Ammon's horn (tissue), 1 donor: ENCODE data around the gene SORBS2.

ENCODE experiments used
- DNase-seq: peaks from one replicate; pipeline ENCODE4 v3.0.0-alpha.2; 2016; ENCODE audit warnings: low spot score

Gene SORBS2

GRCh38 chr4:185805262-185805802, 6.7 kb downstream of the SORBS2 start:
- no peak for DNase-seq

GRCh38 chr4:185803022-185803421, 9.0 kb downstream of the SORBS2 start:
- no peak for DNase-seq

- DNase-seq: no peak
Measured at GRCh38 chr4:185801471-185801870, 10.5 kb downstream of the SORBS2 start.

DNA sequence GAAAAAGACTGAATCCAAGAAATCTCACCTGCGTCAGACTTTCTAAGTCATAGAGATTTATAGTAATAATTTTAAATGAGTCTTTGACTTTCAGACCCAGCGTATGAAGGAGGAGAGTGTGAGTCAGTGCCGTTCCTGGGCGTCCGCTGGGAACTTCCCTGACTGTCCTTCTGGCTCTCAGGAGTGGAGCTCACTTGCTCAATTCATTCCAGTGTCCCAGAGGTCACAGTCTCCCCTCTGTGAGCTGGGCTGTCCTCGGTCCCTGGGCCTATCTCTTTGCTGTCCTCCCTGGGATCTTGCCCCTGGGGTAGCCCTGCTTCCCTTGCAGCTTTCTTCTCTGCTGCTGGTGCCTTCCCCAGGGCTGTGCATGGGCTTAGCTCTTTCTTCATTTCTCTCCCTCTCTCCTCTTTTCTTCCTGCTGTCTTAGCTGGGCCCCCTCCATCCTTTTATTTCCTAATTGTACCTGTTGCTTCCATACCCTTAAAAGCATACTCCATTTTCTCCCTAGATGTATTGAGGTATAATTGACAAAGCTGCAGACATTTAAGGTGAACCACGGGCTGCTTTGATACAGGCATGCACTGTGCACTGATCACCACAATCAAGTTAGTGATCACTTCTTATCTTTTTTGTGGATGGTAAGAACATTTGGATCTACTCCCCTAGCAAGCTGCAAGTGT, 11.6 kb downstream of the SORBS2 start:
- no peak for DNase-seq

DNA sequence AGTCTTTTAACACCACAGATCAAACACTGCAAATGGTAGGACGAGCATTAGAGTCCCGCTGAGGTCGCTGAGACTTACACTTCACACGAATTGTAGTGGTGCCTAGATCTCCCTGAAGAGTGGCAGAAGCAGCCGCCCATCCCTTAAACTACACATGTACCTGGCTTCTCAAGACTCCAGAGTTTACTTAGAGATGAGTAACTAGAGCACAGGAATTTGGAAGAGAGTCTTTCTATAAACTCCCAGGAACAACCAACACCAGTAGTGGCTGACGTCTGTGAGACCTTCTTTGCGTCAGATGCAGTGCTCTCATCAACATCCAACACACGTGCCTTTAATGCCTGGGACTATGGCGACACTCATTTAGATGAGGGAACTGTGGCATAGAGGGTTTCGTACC, 12.6 kb downstream of the SORBS2 start:
- no peak for DNase-seq

DNA sequence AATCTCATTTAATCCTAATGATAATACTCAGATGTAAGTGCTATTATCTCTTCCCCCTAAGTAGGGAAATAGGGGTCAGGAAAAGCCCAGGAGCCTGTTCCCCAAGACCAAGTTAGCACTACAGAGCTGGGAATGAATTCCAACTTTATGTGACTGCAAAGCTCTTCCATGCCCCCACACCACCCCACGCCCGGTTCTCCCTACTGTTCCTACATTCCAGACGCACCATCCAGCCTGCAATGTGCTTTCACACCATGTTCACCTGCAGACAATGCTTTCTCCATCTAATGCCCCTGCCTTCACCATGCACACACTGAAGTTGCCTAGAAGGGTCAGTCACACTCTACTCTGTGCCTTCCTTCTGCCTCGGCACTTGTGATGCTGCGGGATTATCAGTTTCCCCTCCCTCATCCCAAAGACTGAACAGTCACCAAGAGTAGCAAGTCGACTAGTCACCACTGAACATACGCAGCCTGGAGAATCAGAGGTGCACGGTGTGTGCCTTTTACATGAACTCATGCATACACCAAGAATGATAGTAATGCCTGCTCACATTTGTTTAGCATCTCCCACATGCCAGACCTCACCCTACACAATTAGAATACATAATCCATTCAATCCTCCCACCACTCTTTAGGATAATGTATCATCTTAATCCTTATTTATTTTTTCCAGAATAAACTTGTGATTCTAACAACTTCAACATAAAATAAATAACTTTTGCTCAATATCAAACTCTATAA, 14.2 kb downstream of the SORBS2 start:
- no peak for DNase-seq

- no peak for DNase-seq
Measured at GRCh38 chr4:185797018-185797417, 15.0 kb downstream of the SORBS2 start.

- no peak for DNase-seq
Measured at GRCh38 chr4:185796176-185796575, 15.8 kb downstream of the SORBS2 start.

GRCh38 chr4:185794637-185795036, 17.4 kb downstream of the SORBS2 start:
- no peak for DNase-seq

GRCh38 chr4:185793716-185794115, 18.3 kb downstream of the SORBS2 start:
- no peak for DNase-seq

DNA sequence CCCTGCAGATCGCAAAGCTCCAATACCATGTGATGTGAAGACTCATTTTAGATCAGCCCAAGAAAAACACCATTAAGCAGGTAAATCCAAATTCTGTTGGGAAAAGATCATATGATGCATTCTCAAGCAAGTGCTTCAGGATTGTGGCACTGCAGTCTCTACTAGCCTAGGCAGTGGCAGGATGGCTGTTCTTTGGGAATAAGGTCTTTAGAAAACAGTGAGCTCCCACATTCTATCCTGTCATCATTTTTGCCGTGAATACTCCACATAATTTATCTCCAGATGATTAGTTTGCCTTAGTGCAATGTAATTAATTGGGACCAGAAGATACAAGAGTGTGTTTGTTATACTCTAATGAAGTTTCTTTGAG, 18.9 kb downstream of the SORBS2 start:
- DNase-seq: no peak

DNA sequence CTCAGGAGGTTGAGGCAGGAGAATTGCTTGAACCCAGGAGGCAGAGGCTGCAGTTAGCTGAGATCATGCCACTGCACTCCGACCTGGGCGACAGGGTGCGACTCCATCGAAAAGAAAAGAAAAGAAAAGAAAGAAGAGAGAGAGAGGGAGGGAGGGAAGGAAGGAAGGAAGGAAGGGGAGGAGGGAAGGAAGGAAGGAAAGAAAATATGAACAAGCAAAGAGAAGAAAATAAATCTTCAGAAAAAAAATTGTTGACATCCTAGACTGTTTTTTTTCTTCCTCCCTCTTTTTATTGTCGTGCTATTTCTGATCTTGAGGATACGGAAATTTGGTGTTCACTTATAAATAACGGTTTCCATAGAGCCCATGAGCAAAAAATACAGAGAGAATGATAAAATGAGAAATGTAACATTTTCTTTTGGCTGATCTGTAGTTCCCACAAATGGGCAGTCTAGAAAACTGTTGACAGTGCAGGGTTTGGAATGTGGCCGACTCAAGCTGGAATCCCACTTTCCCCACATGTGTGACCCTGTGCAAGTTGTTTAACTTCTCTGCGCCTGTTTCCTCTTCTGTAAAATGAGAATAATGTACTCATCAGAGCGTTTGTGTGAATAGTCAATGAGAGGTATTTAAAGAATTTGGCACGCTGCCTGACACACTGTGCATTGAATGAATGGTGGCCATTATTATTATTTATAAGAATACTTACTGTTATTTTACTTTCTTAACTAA, 19.4 kb downstream of the SORBS2 start:
- no peak for DNase-seq

DNA sequence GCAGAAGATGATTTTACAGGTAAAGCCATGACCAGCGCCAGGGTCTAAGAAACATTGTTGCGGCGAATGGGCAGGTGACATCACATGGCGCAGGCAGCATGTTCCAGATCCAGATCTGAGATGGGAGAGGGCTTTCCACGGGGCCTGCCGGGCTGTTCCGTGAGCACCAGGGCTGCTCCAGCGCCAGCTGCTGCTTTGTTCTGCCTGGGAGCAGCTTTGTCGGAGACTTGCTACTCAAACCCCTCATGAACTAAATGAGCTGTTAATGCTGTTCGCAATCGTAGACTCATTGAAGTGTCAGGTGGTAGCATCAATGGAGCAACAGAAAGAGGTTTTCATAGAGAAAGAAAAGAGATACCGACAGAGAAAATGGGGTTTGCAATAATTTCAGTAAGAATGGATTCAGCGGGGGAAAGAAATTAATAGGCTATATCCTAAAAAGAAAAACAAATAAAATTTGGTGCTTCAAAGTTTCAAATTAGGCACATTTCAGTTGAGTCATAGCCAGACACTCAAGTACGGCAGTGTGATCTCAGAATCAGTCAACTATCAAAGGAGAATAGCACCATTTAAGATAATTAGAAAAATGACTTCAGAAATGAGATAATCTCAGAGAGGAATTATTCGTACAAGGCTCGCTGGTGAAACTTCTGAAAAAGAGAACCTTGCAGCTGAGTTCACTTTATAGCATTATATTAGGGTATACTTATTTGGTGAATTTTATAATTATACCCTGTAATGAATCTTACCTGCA, 23.9 kb downstream of the SORBS2 start:
- DNase-seq: no peak

DNA sequence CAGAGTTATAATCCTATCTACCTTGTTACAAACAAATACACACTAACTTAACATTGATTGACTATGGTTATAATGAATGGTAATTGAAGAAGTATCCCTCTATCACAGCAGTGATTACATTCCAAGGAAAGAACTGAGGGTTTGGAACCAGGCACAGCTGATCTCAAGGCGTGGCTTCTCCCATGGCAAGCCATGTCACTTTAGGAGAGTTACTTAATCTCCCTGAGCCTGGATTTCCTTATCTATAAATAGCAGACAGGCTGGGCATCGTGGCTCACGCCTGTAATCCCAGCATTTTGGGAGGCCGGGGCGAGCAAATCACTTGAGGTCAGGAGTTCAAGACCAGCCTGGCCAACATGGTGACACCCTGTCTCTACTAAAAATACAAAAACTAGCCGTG, 25.6 kb downstream of the SORBS2 start:
- no peak for DNase-seq

- no peak for DNase-seq
Measured at GRCh38 chr4:185783574-185783973, 28.4 kb downstream of the SORBS2 start.

GRCh38 chr4:185782523-185782922, 29.5 kb downstream of the SORBS2 start:
- DNase-seq: no peak

- no peak for DNase-seq
Measured at GRCh38 chr4:185781555-185782215, 30.3 kb downstream of the SORBS2 start.

DNA sequence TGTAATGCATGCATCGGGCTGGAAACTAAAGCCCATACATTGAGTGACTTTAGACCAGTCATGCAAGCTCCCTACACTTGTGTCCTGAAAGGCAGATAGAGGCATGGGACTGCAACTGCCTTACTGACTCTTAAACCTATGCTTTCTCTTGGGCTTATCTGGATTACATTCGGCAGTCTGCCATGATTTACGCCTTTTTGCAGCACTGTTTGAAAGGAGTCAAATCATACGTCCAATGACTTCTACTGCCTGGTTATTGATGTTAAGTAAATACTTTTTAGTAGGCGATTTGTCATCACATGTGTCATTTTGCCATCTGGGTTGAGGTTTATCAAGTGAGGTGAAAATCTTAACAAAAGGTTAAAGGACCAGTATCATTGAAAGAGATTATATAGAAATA, 31.5 kb downstream of the SORBS2 start:
- no peak for DNase-seq

DNA sequence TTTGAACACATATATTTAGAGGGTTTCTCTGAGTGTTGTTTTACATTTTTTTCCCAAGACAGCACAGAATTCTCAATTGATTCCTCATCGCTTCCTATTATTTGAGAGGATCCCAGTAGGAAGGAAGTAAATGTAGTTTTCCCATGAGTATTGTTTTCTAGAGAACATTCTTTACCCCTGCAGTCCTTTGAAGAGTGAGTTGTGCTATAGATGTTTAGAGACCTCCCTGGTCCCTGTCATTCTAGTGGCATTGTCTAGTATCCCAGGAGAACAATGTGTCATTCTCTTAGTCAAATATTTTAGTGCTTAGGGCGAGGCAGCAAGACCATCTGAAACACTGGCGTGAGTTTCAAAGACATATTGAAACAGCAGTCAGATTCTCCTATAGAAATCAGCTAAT, 32.5 kb downstream of the SORBS2 start:
- DNase-seq: no peak

DNA sequence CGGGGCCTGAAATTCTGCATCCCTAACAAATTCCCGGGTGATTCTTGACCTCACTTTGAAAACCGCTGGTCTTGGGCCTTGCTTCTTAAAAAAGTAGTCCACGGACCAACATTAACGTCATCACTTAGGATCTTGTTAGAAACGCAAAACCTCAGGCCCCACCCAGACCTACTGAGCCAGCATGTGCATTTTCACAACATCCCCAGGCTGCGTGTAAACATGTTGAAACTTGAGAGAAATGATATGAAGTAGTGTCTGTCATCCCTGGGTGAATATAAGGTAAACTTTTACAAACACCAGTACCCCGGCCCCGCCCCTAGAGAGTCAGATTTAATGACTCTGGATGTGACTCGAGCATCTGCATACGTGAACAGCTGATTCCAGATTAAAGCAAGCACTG, 33.7 kb downstream of the SORBS2 start:
- DNase-seq: no peak

GRCh38 chr4:185775792-185776555, 36.0 kb downstream of the SORBS2 start:
- DNase-seq: no peak
